SK-N-SH treated with all-trans-retinoic acid at 6 μM for 48 hours (cell line): Measurements from ENCODE around the gene NLRP8.

ENCODE experiments used
- ARNTL ChIP-seq: fragments of 450-650 bp; formaldehyde crosslinking; IDR thresholded peaks from 2 replicates; pipeline ENCODE4 v1.5.0; 2020; ENCODE audit warnings: low read depth, mild to moderate bottlenecking, moderate library complexity, borderline replicate concordance
- CSDC2 ChIP-seq: fragments of 250-450 bp; sonication (Bioruptor Pico); IDR thresholded peaks from 2 replicates; pipeline ENCODE4 v1.5.0; 2020; ENCODE audit warnings: mild to moderate bottlenecking, moderate library complexity
- RARB ChIP-seq: fragments of 250-450 bp; sonication (Bioruptor Pico); IDR thresholded peaks from 2 replicates; pipeline ENCODE4 v1.8.0; 2021; ENCODE audit warnings: mild to moderate bottlenecking, moderate library complexity
- SNAI2 ChIP-seq: fragments of 250-450 bp; sonication (Bioruptor Pico); IDR thresholded peaks from 2 replicates; pipeline ENCODE4 v1.5.0; 2020; ENCODE audit warnings: mild to moderate bottlenecking, moderate library complexity

- TF ChIP-seq SNAI2 (CRISPR knock-in tag) (no peak), RARB (CRISPR knock-in tag) (no peak), CSDC2 (CRISPR knock-in tag) (no peak), ARNTL (CRISPR knock-in tag) (no peak)
Measured at GRCh38 chr19:55907746-55908145, 39.9 kb upstream of the NLRP8 start.
